ENCODE results near the gene KRT80. TPM values are rescaled to one million over a fixed set of nuclear protein-coding genes. Genes with fewer than 3 reads are reported as not detected.
A peak's percentile ranks its signal among the peaks of the same experiment; 100 is the strongest.

Gene KRT80
- total RNA-seq, 1 experiment from 2014 or later = 8.8 TPM

- TF ChIP-seq CTCF (IDR thresholded peaks at IDR 0.05 in 2 of 3, conservative IDR thresholded peaks at IDR 0.05 in 1 of 3; ENCODE audit: borderline replicate concordance in 1 of 3, insufficient read depth in 1 of 3, low read depth in 2 of 3, low read length in 2 of 3) (peak in 2 of 3 experiments; percentile 27 to 39; a peak in 4 of 6 replicates), POLR2A (IDR thresholded peaks at IDR 0.05; ENCODE audit: borderline replicate concordance, extremely low read depth, insufficient read depth, insufficient read length) (no peak)
- no peak overlapping the region for H3K4me3 ChIP-seq (replicated peaks in 1 of 2; ENCODE audit: low read depth in 1 of 2, low read length in 2 of 2)
- H3K9me3 ChIP-seq (ENCODE audit: control insufficient read depth in 1 of 2, insufficient read depth in 1 of 2, low read depth in 1 of 2, low read length in 2 of 2) = no peaks in the 10 kb centered on the region
- POLR2A ChIA-PET = interaction anchor here (1.0 to 1.3 kb wide), 3 partner anchors 16 to 132 kb away, joined by 3 to 4 read pairs (median 3); partner anchors contain the start of gene KRT80
- no peaks in the 10 kb centered on the region for H3K27me3 ChIP-seq (ENCODE audit: insufficient read depth, low read length)
- peak; percentile 54 for ATAC-seq
- no peaks in the 10 kb centered on the region for H3K36me3 ChIP-seq (ENCODE audit: control insufficient read depth in 1 of 2, insufficient read depth in 2 of 2, low read length in 2 of 2)
- DNase-seq (ENCODE audit: low read depth, low spot score) = no peak
- peak overlapping the region; percentile 53 for H3K4me2 ChIP-seq (ENCODE audit: low read length)
- RAD21 ChIA-PET (ENCODE audit: low non-redundant PET in 1 of 2, low total read pairs in 2 of 2, uncharacterized antibody in 2 of 2, unreplicated experiment in 2 of 2) = interaction anchor here in 1 of 2 experiments (1.0 kb wide), 1 partner anchor 38 kb away, joined by 3 read pairs; no protein-coding TSS in a partner anchor
- H2AFZ ChIP-seq (ENCODE audit: low read depth, low read length, poor library complexity, severe bottlenecking) = no peak overlapping the region
- H3K79me2 ChIP-seq (ENCODE audit: insufficient read depth, low read length) = no peaks in the 10 kb centered on the region
- H3K9ac ChIP-seq (ENCODE audit: low read length) = peak overlapping the region; percentile 41
- H3K9me2 ChIP-seq (ENCODE audit: insufficient read depth) = no peaks in the 10 kb centered on the region
- peaks cover 22 to 47% of the 10 kb centered on the region in 2 experiments for H3K4me1 ChIP-seq (ENCODE audit: control insufficient read depth in 1 of 2, insufficient read depth in 2 of 2, low read length in 2 of 2)
- no peaks in the 10 kb centered on the region for H4K20me1 ChIP-seq (ENCODE audit: insufficient read depth)
- H3K27ac ChIP-seq (ENCODE audit: low read depth, low read length) = peak overlapping the region; percentile 62
- CTCF ChIA-PET = interaction anchor here (0.9 to 1.4 kb wide), 4 partner anchors 10 to 152 kb away, joined by 4 to 5 read pairs (median 4); no protein-coding TSS in a partner anchor
- intact Hi-C loops (cut with micrococcal nuclease) = no loop called here
- BruUV-seq (replicated peaks) = no TSS peak
These were observed 16.2 kb downstream of the KRT80 start for GRCh38 chr12:52175371-52176350.

GRCh38 chr12:52173526-52173925 is 18.3 kb downstream of the KRT80 start:
- CTCF ChIA-PET = interaction anchor here (1.1 to 2.6 kb wide), 3 partner anchors 39 to 199 kb away, joined by 3 to 17 read pairs (median 3); no protein-coding TSS in a partner anchor
- peaks cover 15 to 39% of the 10 kb centered on the region in 2 experiments for H3K4me1 ChIP-seq (ENCODE audit: control insufficient read depth in 1 of 2, insufficient read depth in 2 of 2, low read length in 2 of 2)
- no peak overlapping the region for H3K4me2 ChIP-seq (ENCODE audit: low read length)
- no peak overlapping the region for H2AFZ ChIP-seq (ENCODE audit: low read depth, low read length, poor library complexity, severe bottlenecking)
- no TSS peak for BruUV-seq (replicated peaks)
- DNase-seq (ENCODE audit: low read depth, low spot score) = no peak
- H3K4me3 ChIP-seq (replicated peaks in 1 of 2; ENCODE audit: low read depth in 1 of 2, low read length in 2 of 2) = no peak overlapping the region
- no peaks in the 10 kb centered on the region for H3K27me3 ChIP-seq (ENCODE audit: insufficient read depth, low read length)
- H3K9ac ChIP-seq (ENCODE audit: low read length) = no peak overlapping the region
- no peaks in the 10 kb centered on the region for H4K20me1 ChIP-seq (ENCODE audit: insufficient read depth)
- H3K9me2 ChIP-seq (ENCODE audit: insufficient read depth) = no peaks in the 10 kb centered on the region
- POLR2A ChIA-PET = no interaction called here
- RAD21 ChIA-PET (ENCODE audit: low non-redundant PET in 1 of 2, low total read pairs in 2 of 2, uncharacterized antibody in 2 of 2, unreplicated experiment in 2 of 2) = interaction anchor here in 1 of 2 experiments (1.2 kb wide), 1 partner anchor 154 kb away, joined by 3 read pairs; no protein-coding TSS in a partner anchor
- no peaks in the 10 kb centered on the region for H3K9me3 ChIP-seq (ENCODE audit: control insufficient read depth in 1 of 2, insufficient read depth in 1 of 2, low read depth in 1 of 2, low read length in 2 of 2)
- H3K36me3 ChIP-seq (ENCODE audit: control insufficient read depth in 1 of 2, insufficient read depth in 2 of 2, low read length in 2 of 2) = no peaks in the 10 kb centered on the region
- H3K79me2 ChIP-seq (ENCODE audit: insufficient read depth, low read length) = no peaks in the 10 kb centered on the region
- intact Hi-C loops (cut with micrococcal nuclease) = no loop called here
- H3K27ac ChIP-seq (ENCODE audit: low read depth, low read length) = no peak overlapping the region
- no peak for ATAC-seq
- no peak for TF ChIP-seq CEBPB (IDR thresholded peaks at IDR 0.05; ENCODE audit: low read depth)
- TF ChIP-seq CTCF (IDR thresholded peaks at IDR 0.05 in 2 of 3, conservative IDR thresholded peaks at IDR 0.05 in 1 of 3; ENCODE audit: borderline replicate concordance in 1 of 3, insufficient read depth in 1 of 3, low read depth in 2 of 3, low read length in 2 of 3) = no peak
- TF ChIP-seq FOSL1 (IDR thresholded peaks at IDR 0.05; ENCODE audit: low read depth) = no peak
- no peak for TF ChIP-seq POLR2A (IDR thresholded peaks at IDR 0.05; ENCODE audit: borderline replicate concordance, extremely low read depth, insufficient read depth, insufficient read length)
- TF ChIP-seq ZNF274 (IDR thresholded peaks at IDR 0.05; ENCODE audit: low read depth, low read length) = no peak
- no peak for TF ChIP-seq POLR2AphosphoS5 (IDR thresholded peaks at IDR 0.05; ENCODE audit: low read depth, low read length)
- TF ChIP-seq MAX (IDR thresholded peaks at IDR 0.05) = no peak
- no peak for TF ChIP-seq SRF (IDR thresholded peaks at IDR 0.05; ENCODE audit: low read depth)
- no peak for TF ChIP-seq ZFX (IDR thresholded peaks at IDR 0.05)
- no peak for TF ChIP-seq ATF3 (IDR thresholded peaks at IDR 0.05)
- TF ChIP-seq EGR1 (IDR thresholded peaks at IDR 0.05; ENCODE audit: low read depth) = no peak
- no peak for TF ChIP-seq EZH2phosphoT487 (IDR thresholded peaks at IDR 0.05; ENCODE audit: borderline replicate concordance)
- TF ChIP-seq SP1 (IDR thresholded peaks at IDR 0.05; ENCODE audit: low read depth) = no peak
